Measurements from ENCODE around the gene GBF1. TPM values are rescaled to one million over a fixed set of nuclear protein-coding genes. Genes with fewer than 3 reads are reported as not detected.
A peak's percentile ranks its signal among the peaks of the same experiment; 100 is the strongest.

GBF1 gene
- polyA plus RNA-seq, 1 donor (not counting 4 experiments of a cell fraction or from before 2014, with no cell fraction given) = 17.4 TPM

DNA sequence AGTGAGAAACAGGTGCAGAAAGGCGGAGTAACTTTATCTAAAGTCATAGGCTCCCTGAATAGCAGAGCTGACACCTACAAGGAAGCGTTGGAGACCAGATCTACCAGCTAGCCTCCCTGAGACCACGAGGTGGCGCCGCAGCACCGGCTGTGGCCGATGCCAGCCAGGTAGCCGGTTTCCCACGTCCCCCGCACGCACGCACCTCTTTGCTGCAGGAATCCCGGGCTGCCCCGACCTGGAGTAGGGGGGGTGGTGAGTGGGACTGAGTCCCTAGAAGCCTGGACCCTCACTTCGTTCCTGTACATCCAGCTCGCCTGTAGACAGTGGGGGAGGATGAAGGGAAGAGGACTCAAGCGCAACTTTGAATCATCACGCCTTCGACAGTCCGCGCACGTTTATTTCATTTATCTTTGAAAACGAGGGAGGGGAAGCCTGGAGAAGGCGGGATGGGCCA is 15.5 kb upstream of the GBF1 start:
- H3K9me1 ChIP-seq (ENCODE audit: control insufficient read depth, extremely low read depth, insufficient read depth, low read length) = no peaks in the 10 kb centered on the region
- peak overlapping the region; percentile 90 for H3K4me2 ChIP-seq (ENCODE audit: control insufficient read depth, extremely low read depth, insufficient read depth, low read depth, low read length)
- DNase-seq (ENCODE audit: low read depth, low spot score) (no peak), FAIRE-seq (peak; percentile 78)
- no peaks in the 10 kb centered on the region for H3K36me3 ChIP-seq (ENCODE audit: control insufficient read depth in 2 of 2, extremely low read depth in 1 of 2, insufficient read depth in 2 of 2, low read length in 2 of 2)
- H4K20me1 ChIP-seq (ENCODE audit: control insufficient read depth, extremely low read depth, insufficient read depth, low read length) = no peaks in the 10 kb centered on the region
- no peak overlapping the region for H3K27ac ChIP-seq (ENCODE audit: control insufficient read depth, insufficient read depth, low read length)
- H3K9me3 ChIP-seq (ENCODE audit: control insufficient read depth, low read depth, low read length) = no peaks in the 10 kb centered on the region
- H3K4me3 ChIP-seq (ENCODE audit: control insufficient read depth in 2 of 3, extremely low read depth in 1 of 3, insufficient read depth in 2 of 3, low read depth in 1 of 3, low read length in 3 of 3) = peak overlapping the region; percentile 17 to 68 (median 51)
- dilution Hi-C loops (cut with MboI; ENCODE audit: extremely low pct_ligation_motif_present, low sequenced_read_pairs) = no loop called here
- no peaks in the 10 kb centered on the region for H3K79me2 ChIP-seq (ENCODE audit: control insufficient read depth, insufficient read depth, low read length)
- H3K9ac ChIP-seq (ENCODE audit: control insufficient read depth, extremely low read depth, insufficient read depth, low read length) = peak overlapping the region; percentile 31
- H3K4me1 ChIP-seq (ENCODE audit: control insufficient read depth, extremely low read depth, insufficient read depth, low read length) = peaks cover 24% of the 10 kb centered on the region
- H3K27me3 ChIP-seq (ENCODE audit: control insufficient read depth, extremely low read depth, insufficient read depth, low read length) = peaks cover 38% of the 10 kb centered on the region
- H2AFZ ChIP-seq (ENCODE audit: control insufficient read depth, low read length) = peak overlapping the region; percentile 64
- no peak for TF ChIP-seq EZH2 (IDR thresholded peaks at IDR 0.05; ENCODE audit: low read length)
- TF ChIP-seq, protein P1, sequence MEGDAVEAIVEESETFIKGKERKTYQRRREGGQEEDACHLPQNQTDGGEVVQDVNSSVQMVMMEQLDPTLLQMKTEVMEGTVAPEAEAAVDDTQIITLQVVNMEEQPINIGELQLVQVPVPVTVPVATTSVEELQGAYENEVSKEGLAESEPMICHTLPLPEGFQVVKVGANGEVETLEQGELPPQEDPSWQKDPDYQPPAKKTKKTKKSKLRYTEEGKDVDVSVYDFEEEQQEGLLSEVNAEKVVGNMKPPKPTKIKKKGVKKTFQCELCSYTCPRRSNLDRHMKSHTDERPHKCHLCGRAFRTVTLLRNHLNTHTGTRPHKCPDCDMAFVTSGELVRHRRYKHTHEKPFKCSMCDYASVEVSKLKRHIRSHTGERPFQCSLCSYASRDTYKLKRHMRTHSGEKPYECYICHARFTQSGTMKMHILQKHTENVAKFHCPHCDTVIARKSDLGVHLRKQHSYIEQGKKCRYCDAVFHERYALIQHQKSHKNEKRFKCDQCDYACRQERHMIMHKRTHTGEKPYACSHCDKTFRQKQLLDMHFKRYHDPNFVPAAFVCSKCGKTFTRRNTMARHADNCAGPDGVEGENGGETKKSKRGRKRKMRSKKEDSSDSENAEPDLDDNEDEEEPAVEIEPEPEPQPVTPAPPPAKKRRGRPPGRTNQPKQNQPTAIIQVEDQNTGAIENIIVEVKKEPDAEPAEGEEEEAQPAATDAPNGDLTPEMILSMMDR (optimal IDR thresholded peaks at IDR 0.05 in 1 of 3, IDR thresholded peaks at IDR 0.05 in 1 of 3, conservative IDR thresholded peaks at IDR 0.05 in 1 of 3; ENCODE audit: extremely low read depth in 1 of 3, insufficient read depth in 2 of 3, low read length in 3 of 3) = peak; percentile 95 to 100 (median 99)

DNA sequence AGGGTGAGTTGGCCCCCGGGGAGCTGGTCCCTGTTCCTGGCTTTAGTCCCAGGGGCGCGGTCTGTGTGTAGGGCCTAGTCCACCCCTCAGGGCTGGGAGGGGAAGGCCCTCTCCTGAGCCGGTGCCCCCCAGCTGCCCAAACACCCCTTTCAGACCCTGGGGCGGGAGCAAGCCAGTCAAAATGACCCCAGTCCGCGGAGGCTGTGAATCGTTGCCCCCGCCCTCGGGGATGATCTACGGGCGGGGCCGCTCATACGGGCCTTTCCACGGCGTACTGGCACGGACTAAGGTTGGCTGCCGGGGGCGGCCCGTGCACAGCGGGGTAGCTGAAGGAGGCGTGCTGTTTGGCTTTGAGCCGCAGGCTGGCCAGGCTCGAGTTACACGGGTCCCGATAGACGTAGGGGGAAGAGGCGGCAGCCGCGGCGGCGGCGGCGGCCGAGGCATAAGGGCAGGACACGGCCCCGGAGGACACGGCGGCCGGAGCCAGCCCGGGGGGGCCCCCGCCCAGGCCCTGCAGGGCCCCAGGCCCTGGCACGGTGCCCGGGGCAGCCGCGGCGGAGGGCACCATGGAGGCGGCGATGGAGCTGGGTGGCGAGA is 15.0 kb upstream of the GBF1 start:
- Histone ChIP-seq H4K20me1 (ENCODE audit: control insufficient read depth, extremely low read depth, insufficient read depth, low read length) (no peaks in the 10 kb centered on the region), H3K9me3 (ENCODE audit: control insufficient read depth, low read depth, low read length) (no peaks in the 10 kb centered on the region), H3K4me1 (ENCODE audit: control insufficient read depth, extremely low read depth, insufficient read depth, low read length) (peaks cover 26% of the 10 kb centered on the region), H3K9me1 (ENCODE audit: control insufficient read depth, extremely low read depth, insufficient read depth, low read length) (no peaks in the 10 kb centered on the region), H3K9ac (ENCODE audit: control insufficient read depth, extremely low read depth, insufficient read depth, low read length) (peak overlapping the region; percentile 33), H3K27ac (ENCODE audit: control insufficient read depth, insufficient read depth, low read length) (no peak overlapping the region), H2AFZ (ENCODE audit: control insufficient read depth, low read length) (peak overlapping the region; percentile 84), H3K4me2 (ENCODE audit: control insufficient read depth, extremely low read depth, insufficient read depth, low read depth, low read length) (peak overlapping the region; percentile 90), H3K27me3 (ENCODE audit: control insufficient read depth, extremely low read depth, insufficient read depth, low read length) (peaks cover 38% of the 10 kb centered on the region), H3K4me3 (ENCODE audit: control insufficient read depth in 2 of 3, extremely low read depth in 1 of 3, insufficient read depth in 2 of 3, low read depth in 1 of 3, low read length in 3 of 3) (peak overlapping the region; percentile 19 to 68 (median 51)), H3K79me2 (ENCODE audit: control insufficient read depth, insufficient read depth, low read length) (no peaks in the 10 kb centered on the region), H3K36me3 (ENCODE audit: control insufficient read depth in 2 of 2, extremely low read depth in 1 of 2, insufficient read depth in 2 of 2, low read length in 2 of 2) (no peaks in the 10 kb centered on the region)
- dilution Hi-C loops (cut with MboI; ENCODE audit: extremely low pct_ligation_motif_present, low sequenced_read_pairs) = no loop called here
- TF ChIP-seq, protein P1 (optimal IDR thresholded peaks at IDR 0.05 in 1 of 3, IDR thresholded peaks at IDR 0.05 in 1 of 3, conservative IDR thresholded peaks at IDR 0.05 in 1 of 3; ENCODE audit: extremely low read depth in 1 of 3, insufficient read depth in 2 of 3, low read length in 3 of 3) = no peak
- no peak for TF ChIP-seq EZH2 (IDR thresholded peaks at IDR 0.05; ENCODE audit: low read length)
- no peak for DNase-seq (ENCODE audit: low read depth, low spot score)
- no peak for FAIRE-seq
